ENCODE results near the gene LOXL1. TPM values are rescaled to one million over a fixed set of nuclear protein-coding genes. Genes with fewer than 3 reads are reported as not detected.
A peak's percentile ranks its signal among the peaks of the same experiment; 100 is the strongest.

The LOXL1 gene, protein sequence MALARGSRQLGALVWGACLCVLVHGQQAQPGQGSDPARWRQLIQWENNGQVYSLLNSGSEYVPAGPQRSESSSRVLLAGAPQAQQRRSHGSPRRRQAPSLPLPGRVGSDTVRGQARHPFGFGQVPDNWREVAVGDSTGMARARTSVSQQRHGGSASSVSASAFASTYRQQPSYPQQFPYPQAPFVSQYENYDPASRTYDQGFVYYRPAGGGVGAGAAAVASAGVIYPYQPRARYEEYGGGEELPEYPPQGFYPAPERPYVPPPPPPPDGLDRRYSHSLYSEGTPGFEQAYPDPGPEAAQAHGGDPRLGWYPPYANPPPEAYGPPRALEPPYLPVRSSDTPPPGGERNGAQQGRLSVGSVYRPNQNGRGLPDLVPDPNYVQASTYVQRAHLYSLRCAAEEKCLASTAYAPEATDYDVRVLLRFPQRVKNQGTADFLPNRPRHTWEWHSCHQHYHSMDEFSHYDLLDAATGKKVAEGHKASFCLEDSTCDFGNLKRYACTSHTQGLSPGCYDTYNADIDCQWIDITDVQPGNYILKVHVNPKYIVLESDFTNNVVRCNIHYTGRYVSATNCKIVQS
- total RNA-seq (2021; fragmentation: NEBNext Ultra II Directional; extraction: Animal tissue kit (Norgen Biotek cat#: 25700)) = 100 to 1,000 TPM; 235 to 309 (median 288) TPM
- long read RNA-seq, transcript LOXL1-201 (7 exons, 2,351 nt) = major isoform, 45 of 63 reads
- long read RNA-seq, partial matches to known transcripts = 11 of 63 reads
- long read RNA-seq, other reads (novel, unspliced or antisense) = 6 of 63 reads

DNA sequence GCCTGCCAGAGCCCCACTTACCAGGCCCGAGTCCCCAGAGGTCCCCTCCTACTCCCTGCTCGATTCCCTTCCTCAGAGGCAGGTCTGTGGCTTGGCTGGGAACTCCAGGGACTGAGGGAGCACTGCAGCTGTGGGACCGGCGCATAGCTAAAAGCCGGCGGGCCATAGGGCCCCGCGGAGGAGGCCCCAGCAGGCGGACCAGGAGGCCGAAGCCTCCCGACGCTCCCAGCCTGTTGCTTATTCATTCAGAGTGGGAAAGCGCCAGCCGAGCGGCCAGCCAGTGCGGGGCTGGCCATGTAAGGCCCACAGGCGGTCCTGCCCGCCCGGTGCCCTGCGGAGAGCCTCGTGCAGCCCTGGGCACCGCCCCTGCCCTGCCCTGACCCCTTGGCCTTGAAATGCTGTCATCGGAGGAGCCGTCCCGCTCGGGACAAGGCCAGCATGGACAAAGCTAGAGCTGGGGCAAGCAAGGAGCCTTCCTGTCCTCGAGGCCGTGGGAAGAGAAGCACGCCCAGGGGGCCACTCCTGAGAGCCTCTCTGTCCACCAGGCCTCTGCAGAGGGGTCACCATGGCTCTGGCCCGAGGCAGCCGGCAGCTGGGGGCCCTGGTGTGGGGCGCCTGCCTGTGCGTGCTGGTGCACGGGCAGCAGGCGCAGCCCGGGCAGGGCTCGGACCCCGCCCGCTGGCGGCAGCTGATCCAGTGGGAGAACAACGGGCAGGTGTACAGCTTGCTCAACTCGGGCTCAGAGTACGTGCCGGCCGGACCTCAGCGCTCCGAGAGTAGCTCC, at the start of gene LOXL1:
LOXL1 (plus strand) TSS at position 244 of the 784 bp plus-strand sequence; CDS start at position 566, 322 bp downstream.
- peaks cover 3% of the 10 kb centered on the region for H3K27me3 Mint-ChIP-seq (ENCODE audit: insufficient read depth)
- peak; percentile 85 for DNase-seq
- peak within 1 kb of the TSS; percentile 89 for H3K4me3 Mint-ChIP-seq
- H3K27ac Mint-ChIP-seq = peak within 1 kb of the TSS; percentile 96
- H3K36me3 Mint-ChIP-seq (ENCODE audit: low read depth) = peaks cover 12% of the 10 kb centered on the region
- TF ChIP-seq, protein P1, sequence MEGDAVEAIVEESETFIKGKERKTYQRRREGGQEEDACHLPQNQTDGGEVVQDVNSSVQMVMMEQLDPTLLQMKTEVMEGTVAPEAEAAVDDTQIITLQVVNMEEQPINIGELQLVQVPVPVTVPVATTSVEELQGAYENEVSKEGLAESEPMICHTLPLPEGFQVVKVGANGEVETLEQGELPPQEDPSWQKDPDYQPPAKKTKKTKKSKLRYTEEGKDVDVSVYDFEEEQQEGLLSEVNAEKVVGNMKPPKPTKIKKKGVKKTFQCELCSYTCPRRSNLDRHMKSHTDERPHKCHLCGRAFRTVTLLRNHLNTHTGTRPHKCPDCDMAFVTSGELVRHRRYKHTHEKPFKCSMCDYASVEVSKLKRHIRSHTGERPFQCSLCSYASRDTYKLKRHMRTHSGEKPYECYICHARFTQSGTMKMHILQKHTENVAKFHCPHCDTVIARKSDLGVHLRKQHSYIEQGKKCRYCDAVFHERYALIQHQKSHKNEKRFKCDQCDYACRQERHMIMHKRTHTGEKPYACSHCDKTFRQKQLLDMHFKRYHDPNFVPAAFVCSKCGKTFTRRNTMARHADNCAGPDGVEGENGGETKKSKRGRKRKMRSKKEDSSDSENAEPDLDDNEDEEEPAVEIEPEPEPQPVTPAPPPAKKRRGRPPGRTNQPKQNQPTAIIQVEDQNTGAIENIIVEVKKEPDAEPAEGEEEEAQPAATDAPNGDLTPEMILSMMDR (IDR thresholded peaks at IDR 0.05) = no peak
- no peaks in the 10 kb centered on the region for H3K9me3 Mint-ChIP-seq
- H3K4me1 Mint-ChIP-seq (ENCODE audit: low read depth) = peaks cover 82% of the 10 kb centered on the region

DNA sequence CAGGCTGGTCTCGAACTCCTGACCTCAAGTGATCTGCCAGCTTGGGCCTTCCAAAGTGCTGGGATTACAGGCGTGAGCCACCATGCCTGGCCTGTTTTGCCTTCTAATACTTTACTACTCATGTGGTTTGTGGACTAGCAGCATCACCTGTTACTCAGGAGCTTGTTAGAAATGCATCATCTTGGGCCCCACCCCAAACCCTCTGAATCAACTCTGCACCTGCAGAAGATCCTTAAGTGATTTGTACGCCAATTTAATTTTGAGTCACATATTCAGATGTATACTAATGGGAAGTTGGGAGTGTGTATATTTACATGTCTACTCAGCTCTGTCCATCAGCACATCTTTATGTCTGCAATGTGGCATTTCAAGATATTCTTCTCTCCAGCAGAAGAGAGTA, 46.8 kb upstream of the LOXL1 start:
- no peaks in the 10 kb centered on the region for H3K4me1 Mint-ChIP-seq (ENCODE audit: low read depth)
- no peak for DNase-seq
- no peak overlapping the region for H3K27ac Mint-ChIP-seq
- no peaks in the 10 kb centered on the region for H3K9me3 Mint-ChIP-seq
- no peaks in the 10 kb centered on the region for H3K36me3 Mint-ChIP-seq (ENCODE audit: low read depth)
- TF ChIP-seq, protein P1 (IDR thresholded peaks at IDR 0.05) = no peak
- H3K27me3 Mint-ChIP-seq (ENCODE audit: insufficient read depth) = peaks cover 26% of the 10 kb centered on the region
- no peak overlapping the region for H3K4me3 Mint-ChIP-seq

DNA sequence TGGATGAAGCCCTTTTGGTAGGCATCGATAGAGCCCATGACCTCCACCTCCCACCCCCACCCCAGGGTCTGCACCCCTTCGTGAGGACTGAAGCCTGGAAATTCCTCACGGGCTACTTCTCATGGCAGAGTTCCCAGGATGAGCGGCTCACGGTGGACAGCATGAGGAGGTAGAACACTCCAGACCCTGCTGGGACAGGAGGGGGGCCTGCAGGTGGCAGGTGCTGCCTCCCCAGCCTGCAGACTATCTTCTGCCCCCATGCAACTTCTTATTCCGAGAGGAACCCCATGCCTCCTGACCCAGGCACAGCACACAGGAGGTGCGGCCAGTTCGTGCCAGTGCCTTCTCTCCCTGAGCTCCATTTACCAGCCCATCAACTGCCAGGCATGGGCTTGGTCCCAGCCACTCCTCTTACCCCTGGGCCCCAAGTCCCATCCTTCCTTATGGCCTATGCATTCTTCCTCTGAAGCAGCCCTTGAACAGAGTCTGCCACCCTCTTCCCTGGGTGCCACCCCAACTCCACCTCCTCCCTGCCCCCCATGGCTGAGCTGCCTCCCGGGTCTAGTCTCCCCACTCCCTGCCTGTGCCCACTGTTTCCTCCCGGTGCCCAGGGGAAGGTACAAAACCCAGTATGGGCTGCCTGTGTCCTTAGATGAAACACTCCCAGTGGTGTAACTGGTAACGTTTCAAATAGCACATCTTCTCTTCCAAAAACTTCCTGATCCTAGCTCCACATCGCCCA, 44.5 kb upstream of the LOXL1 start:
- H3K36me3 Mint-ChIP-seq (ENCODE audit: low read depth) = no peaks in the 10 kb centered on the region
- TF ChIP-seq, protein P1 (IDR thresholded peaks at IDR 0.05) = no peak
- H3K4me1 Mint-ChIP-seq (ENCODE audit: low read depth) = no peaks in the 10 kb centered on the region
- H3K9me3 Mint-ChIP-seq = no peaks in the 10 kb centered on the region
- no peak overlapping the region for H3K27ac Mint-ChIP-seq
- H3K27me3 Mint-ChIP-seq (ENCODE audit: insufficient read depth) = peaks cover 36% of the 10 kb centered on the region
- H3K4me3 Mint-ChIP-seq = no peak overlapping the region
- DNase-seq = no peak

DNA sequence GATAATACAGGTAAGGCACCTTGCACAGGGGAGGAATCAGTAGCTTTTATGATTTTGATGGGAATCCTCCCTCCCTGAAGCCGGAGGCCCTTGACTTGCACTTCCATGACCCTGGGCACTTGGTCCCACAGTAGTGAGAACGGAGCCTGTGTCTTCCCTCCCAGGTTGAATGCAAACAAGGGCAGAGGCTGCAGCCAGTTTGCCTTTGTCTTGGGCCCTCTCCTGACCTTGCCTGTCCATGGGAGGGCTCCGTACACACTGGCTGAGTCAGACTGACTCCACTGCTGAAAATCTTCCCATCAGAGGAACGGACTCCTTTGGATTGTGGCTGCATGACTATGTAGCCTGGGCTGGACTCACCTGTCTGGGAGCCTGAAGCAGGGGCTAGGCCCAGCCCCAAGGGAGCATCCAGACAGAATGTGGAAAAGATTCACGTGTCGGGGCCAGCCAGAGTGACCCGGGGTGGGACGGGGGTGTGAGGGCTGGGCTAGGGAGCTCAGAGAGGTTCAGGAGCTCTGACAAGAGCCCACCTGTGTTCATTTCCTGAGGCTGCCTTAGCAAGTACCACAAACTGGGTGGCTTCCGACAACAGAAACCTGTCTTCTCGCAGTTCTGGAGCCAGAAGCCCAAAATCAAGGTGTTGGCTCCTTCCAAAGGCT, 43.4 kb upstream of the LOXL1 start:
- Mint-ChIP-seq H3K27me3 (ENCODE audit: insufficient read depth) (peaks cover 42% of the 10 kb centered on the region), H3K9me3 (no peaks in the 10 kb centered on the region), H3K27ac (no peak overlapping the region)

More for the DNA sequence above, 43.4 kb upstream of the LOXL1 start:
- TF ChIP-seq, protein P1 (IDR thresholded peaks at IDR 0.05) = no peak
- DNase-seq = no peak
- Mint-ChIP-seq H3K4me1 (ENCODE audit: low read depth) (no peaks in the 10 kb centered on the region), H3K36me3 (ENCODE audit: low read depth) (no peaks in the 10 kb centered on the region), H3K4me3 (no peak overlapping the region)

Data from HFFc6 (cell line).